K562 (cell line): ENCODE data around the gene PLA2G4D. TPM values are rescaled to one million over a fixed set of nuclear protein-coding genes. Genes with fewer than 3 reads are reported as not detected.

Source experiments
- CSDE1 ChIP-seq, 2 experiments: fragments of 450-650 bp; IDR thresholded peaks; 2 replicates each; pipeline ENCODE4 v1.6.1; 2016; ENCODE audit warnings: mild to moderate bottlenecking in 1 of 2
- GABPB2 ChIP-seq: fragments of 250-450 bp; sonication (Bioruptor Pico); conservative IDR thresholded peaks from 2 replicates; pipeline ENCODE4 v1.5.1; 2021; ENCODE audit warnings: mild to moderate bottlenecking
- GATA2 ChIP-seq: sonication (generic); formaldehyde crosslinking; IDR thresholded peaks from 2 replicates; pipeline ENCODE4 v1.4.0; 2020; ENCODE audit warnings: mild to moderate bottlenecking, missing genetic modification reagents
- HCFC1 ChIP-seq: IDR thresholded peaks from 2 replicates; pipeline ENCODE4 v1.6.1; 2012; ENCODE audit warnings: low read depth, low read length, improper control_type of control experiment
- ILF3 ChIP-seq: fragments of 450-650 bp; IDR thresholded peaks from 2 replicates; pipeline ENCODE4 v1.6.1; 2018; ENCODE audit warnings: antibody characterized with exemption, mild to moderate bottlenecking, moderate library complexity, borderline replicate concordance
- NEUROD1 ChIP-seq: fragments of 150-350 bp; IDR thresholded peaks from 2 replicates; pipeline ENCODE4 v1.6.1; 2014; ENCODE audit warnings: borderline replicate concordance, low read length, low read depth; ENCODE audit not compliant: partially characterized antibody
- PTBP1 ChIP-seq: fragments of 200-400 bp; formaldehyde crosslinking; IDR thresholded peaks from 2 replicates; pipeline ENCODE4 v1.6.1; 2017; ENCODE audit warnings: low read depth, low read length
- PURB ChIP-seq: sonication (generic); formaldehyde crosslinking; IDR thresholded peaks from 2 replicates; pipeline ENCODE4 v1.9.0; 2021; ENCODE audit warnings: low read depth, mild to moderate bottlenecking, missing genetic modification reagents
- SMARCA4 ChIP-seq: fragments of 450-650 bp; IDR thresholded peaks from 2 replicates; pipeline ENCODE4 v1.6.1; 2016
- SUPT5H ChIP-seq: fragments of 450-650 bp; IDR thresholded peaks from 2 replicates; pipeline ENCODE4 v1.6.1; 2016
- TAF15 ChIP-seq: fragments of 200-400 bp; formaldehyde crosslinking; IDR thresholded peaks from 2 replicates; pipeline ENCODE4 v1.6.1; 2017; ENCODE audit warnings: mild to moderate bottlenecking, low read depth, low read length, moderate library complexity
- TAF9B ChIP-seq: fragments of 450-650 bp; IDR thresholded peaks from 2 replicates; pipeline ENCODE4 v1.6.1; 2018; ENCODE audit warnings: mild to moderate bottlenecking; ENCODE audit not compliant: partially characterized antibody
- ZNF76 ChIP-seq: fragments of 250-450 bp; sonication (Bioruptor Pico); IDR thresholded peaks from 2 replicates; pipeline ENCODE4 v1.4.0; 2020; ENCODE audit warnings: mild to moderate bottlenecking, moderate library complexity, borderline replicate concordance
- ZZZ3 ChIP-seq: fragments of 450-650 bp; IDR thresholded peaks from 2 replicates; pipeline ENCODE4 v1.6.1; 2016; ENCODE audit warnings: antibody characterized with exemption, mild to moderate bottlenecking, moderate library complexity
- polyA plus RNA-seq, 8 experiments: library from polyadenylated mRNA; depleted of rRNA in 4 of 8; stranded (reverse) in 5 of 8; unstranded in 3 of 8; fragments of >200 nt; fragmentation: Nextera tagmentation in 2 of 8; fragmentation: Illumina TruSeq in 1 of 8; extraction: Ambion mirVana in 2 of 8; extraction: Trizol in 1 of 8; gene quantifications; 2 replicates each; pipeline versions ENCODE4 v1.2.1 to v1.2.3, GENCODE V29; 2011 to 2014; ENCODE audit warnings: inconsistent platforms in 1 of 8, missing spikeins in 1 of 8
- total RNA-seq, 7 experiments: library from RNA; depleted of rRNA in 6 of 7; stranded (reverse); fragments of >200 nt in 6 of 7; fragmentation: Illumina TruSeq in 2 of 7; extraction: Trizol in 2 of 7; gene quantifications; 2 replicates each; pipeline versions ENCODE4 v1.2.1 to v1.2.3, GENCODE V29; 2011 to 2021; ENCODE audit warnings: low replicate concordance in 1 of 7
- TF ChIP-seq, protein P1 (sequence below): fragments of 450-650 bp; IDR thresholded peaks from 2 replicates; pipeline ENCODE4 v1.6.1; 2016; ENCODE audit warnings: antibody characterized with exemption
- TF ChIP-seq, protein P2 (sequence below): fragments of 450-650 bp; IDR thresholded peaks from 2 replicates; pipeline ENCODE4 v1.6.1; 2016; ENCODE audit warnings: missing biosample characterization, missing genetic modification characterization
- TF ChIP-seq, protein P3 (sequence below): IDR thresholded peaks from 2 replicates; pipeline ENCODE4 v1.6.1; 2014; ENCODE audit warnings: antibody characterized with exemption
- TF ChIP-seq, protein P4 (sequence below): fragments of 250-450 bp; sonication (Bioruptor Pico); IDR thresholded peaks from 2 replicates; pipeline ENCODE4 v1.4.0; 2020; ENCODE audit warnings: mild to moderate bottlenecking
- TF ChIP-seq, protein P5 (sequence below), 3 experiments: fragments of 200-800 bp in 1 of 3; fragments of 250-450 bp in 1 of 3; fragments of 450-650 bp in 1 of 3; sonication (Bioruptor Pico) in 1 of 3; sonication (Bioruptor generic) in 1 of 3; formaldehyde crosslinking in 1 of 3; IDR thresholded peaks; 2 replicates each; pipeline versions ENCODE4 v1.6.1 to v1.8.0; 2016 to 2022; ENCODE audit warnings: mild to moderate bottlenecking in 2 of 3, missing genetic modification characterization in 2 of 3, missing compliant biosample characterization in 1 of 3, moderate library complexity in 1 of 3

Gene PLA2G4D
- total and polyA plus RNA-seq, 9 of the 15 experiments (the other 6 are each of a cell fraction or from before 2014, with no cell fraction given) = 0.04 TPM; not detected in 8

DNA sequence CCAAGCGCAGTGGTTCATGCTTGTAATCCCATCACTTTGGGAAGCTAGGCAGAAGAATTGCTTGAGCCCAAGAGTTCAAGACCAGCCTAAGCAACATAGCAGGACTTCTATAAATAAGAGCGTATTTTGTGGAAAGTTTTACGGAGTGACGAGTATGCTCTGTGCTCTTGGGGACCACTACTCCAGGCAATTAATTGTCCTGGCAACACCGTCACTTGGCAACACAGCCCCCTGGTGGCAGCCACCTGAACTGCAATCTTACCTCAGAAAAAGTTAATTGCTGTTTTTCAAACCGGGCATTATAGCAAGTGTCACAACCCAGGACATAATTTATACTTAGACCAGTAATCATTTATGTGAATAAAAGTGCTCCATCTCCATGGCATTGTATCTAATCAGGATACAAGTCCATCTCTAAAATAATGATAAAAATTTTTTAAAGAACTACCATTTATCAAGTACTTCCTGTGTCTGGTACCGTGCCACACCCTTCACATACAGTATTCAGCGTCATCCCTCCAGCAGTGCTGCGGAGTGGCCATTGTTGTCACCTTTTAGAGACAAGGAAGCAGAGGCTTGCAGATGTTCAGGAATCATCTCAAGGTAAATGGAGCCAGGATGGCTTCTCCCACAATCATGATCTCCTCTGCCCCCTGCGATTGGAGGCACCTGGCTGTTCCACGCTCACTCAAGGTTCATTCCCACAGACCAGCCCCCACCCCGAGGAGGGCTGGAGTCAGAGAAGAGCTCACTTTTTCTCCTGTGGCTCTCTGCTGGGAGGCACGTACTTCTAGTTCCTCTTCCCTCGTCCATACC is 34.5 kb downstream of the PLA2G4D start (continued):
- TF ChIP-seq, protein P1, sequence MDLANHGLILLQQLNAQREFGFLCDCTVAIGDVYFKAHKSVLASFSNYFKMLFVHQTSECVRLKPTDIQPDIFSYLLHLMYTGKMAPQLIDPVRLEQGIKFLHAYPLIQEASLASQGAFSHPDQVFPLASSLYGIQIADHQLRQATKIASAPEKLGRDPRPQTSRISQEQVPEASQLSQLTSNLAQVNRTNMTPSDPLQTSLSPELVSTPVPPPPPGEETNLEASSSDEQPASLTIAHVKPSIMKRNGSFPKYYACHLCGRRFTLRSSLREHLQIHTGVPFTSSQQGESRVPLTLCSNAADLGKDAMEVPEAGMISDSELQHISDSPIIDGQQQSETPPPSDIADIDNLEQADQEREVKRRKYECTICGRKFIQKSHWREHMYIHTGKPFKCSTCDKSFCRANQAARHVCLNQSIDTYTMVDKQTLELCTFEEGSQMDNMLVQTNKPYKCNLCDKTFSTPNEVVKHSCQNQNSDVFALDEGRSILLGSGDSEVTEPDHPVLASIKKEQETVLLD = no peak
- TF ChIP-seq, protein P2, sequence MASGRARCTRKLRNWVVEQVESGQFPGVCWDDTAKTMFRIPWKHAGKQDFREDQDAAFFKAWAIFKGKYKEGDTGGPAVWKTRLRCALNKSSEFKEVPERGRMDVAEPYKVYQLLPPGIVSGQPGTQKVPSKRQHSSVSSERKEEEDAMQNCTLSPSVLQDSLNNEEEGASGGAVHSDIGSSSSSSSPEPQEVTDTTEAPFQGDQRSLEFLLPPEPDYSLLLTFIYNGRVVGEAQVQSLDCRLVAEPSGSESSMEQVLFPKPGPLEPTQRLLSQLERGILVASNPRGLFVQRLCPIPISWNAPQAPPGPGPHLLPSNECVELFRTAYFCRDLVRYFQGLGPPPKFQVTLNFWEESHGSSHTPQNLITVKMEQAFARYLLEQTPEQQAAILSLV (tag) = no peak
- TF ChIP-seq ZNF76 (CRISPR knock-in tag) (no peak), PURB (CRISPR knock-in tag) (no peak), HCFC1 (no peak), PTBP1 (no peak), CSDE1 (IDR thresholded peaks at IDR 0.05) (peak in 1 of 2 experiments; percentile 66; a peak in 1 of 4 replicates), SUPT5H (no peak), GABPB2 (CRISPR knock-in tag) (no peak), ZZZ3 (no peak), TAF15 (no peak), GATA2 (no peak), TAF9B (no peak), ILF3 (no peak), NEUROD1 (peak; percentile 78), SMARCA4 (no peak)
- TF ChIP-seq, protein P3, sequence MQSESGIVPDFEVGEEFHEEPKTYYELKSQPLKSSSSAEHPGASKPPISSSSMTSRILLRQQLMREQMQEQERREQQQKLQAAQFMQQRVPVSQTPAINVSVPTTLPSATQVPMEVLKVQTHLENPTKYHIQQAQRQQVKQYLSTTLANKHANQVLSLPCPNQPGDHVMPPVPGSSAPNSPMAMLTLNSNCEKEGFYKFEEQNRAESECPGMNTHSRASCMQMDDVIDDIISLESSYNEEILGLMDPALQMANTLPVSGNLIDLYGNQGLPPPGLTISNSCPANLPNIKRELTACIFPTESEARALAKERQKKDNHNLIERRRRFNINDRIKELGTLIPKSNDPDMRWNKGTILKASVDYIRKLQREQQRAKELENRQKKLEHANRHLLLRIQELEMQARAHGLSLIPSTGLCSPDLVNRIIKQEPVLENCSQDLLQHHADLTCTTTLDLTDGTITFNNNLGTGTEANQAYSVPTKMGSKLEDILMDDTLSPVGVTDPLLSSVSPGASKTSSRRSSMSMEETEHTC = no peak
- TF ChIP-seq, protein P4, sequence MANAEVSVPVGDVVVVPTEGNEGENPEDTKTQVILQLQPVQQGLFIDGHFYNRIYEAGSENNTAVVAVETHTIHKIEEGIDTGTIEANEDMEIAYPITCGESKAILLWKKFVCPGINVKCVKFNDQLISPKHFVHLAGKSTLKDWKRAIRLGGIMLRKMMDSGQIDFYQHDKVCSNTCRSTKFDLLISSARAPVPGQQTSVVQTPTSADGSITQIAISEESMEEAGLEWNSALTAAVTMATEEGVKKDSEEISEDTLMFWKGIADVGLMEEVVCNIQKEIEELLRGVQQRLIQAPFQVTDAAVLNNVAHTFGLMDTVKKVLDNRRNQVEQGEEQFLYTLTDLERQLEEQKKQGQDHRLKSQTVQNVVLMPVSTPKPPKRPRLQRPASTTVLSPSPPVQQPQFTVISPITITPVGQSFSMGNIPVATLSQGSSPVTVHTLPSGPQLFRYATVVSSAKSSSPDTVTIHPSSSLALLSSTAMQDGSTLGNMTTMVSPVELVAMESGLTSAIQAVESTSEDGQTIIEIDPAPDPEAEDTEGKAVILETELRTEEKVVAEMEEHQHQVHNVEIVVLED = no peak
- TF ChIP-seq, protein P5, sequence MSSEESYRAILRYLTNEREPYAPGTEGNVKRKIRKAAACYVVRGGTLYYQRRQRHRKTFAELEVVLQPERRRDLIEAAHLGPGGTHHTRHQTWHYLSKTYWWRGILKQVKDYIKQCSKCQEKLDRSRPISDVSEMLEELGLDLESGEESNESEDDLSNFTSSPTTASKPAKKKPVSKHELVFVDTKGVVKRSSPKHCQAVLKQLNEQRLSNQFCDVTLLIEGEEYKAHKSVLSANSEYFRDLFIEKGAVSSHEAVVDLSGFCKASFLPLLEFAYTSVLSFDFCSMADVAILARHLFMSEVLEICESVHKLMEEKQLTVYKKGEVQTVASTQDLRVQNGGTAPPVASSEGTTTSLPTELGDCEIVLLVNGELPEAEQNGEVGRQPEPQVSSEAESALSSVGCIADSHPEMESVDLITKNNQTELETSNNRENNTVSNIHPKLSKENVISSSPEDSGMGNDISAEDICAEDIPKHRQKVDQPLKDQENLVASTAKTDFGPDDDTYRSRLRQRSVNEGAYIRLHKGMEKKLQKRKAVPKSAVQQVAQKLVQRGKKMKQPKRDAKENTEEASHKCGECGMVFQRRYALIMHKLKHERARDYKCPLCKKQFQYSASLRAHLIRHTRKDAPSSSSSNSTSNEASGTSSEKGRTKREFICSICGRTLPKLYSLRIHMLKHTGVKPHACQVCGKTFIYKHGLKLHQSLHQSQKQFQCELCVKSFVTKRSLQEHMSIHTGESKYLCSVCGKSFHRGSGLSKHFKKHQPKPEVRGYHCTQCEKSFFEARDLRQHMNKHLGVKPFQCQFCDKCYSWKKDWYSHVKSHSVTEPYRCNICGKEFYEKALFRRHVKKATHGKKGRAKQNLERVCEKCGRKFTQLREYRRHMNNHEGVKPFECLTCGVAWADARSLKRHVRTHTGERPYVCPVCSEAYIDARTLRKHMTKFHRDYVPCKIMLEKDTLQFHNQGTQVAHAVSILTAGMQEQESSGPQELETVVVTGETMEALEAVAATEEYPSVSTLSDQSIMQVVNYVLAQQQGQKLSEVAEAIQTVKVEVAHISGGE (CRISPR knock-in tag; IDR thresholded peaks at IDR 0.05) = no peak
